BLaER1 (cell line): ENCODE results near the gene NCKAP5.

Experiments used
- H3K27ac ChIP-seq: shearing (Covaris generic); formaldehyde crosslinking; 2 replicates; pipeline ENCODE4 v1.8.1; 2022
- H3K27me3 ChIP-seq: shearing (Covaris generic); formaldehyde crosslinking; 2 replicates; pipeline ENCODE4 v1.8.1; 2022
- H3K36me3 ChIP-seq: shearing (Covaris generic); formaldehyde crosslinking; 2 replicates; pipeline ENCODE4 v1.8.1; 2022
- H3K4me1 ChIP-seq: shearing (Covaris generic); formaldehyde crosslinking; 2 replicates; pipeline ENCODE4 v1.8.1; 2022
- H3K4me2 ChIP-seq: shearing (Covaris generic); formaldehyde crosslinking; 2 replicates; pipeline ENCODE4 v1.8.1; 2022
- H3K4me3 ChIP-seq: shearing (Covaris generic); formaldehyde crosslinking; 2 replicates; pipeline ENCODE4 v1.8.1; 2022
- H3K9ac ChIP-seq: shearing (Covaris generic); formaldehyde crosslinking; 2 replicates; pipeline ENCODE4 v1.8.1; 2022
- H3K9me3 ChIP-seq: shearing (Covaris generic); formaldehyde crosslinking; 2 replicates; pipeline ENCODE4 v1.8.1; 2022
- H4K20me1 ChIP-seq: shearing (Covaris generic); formaldehyde crosslinking; 2 replicates; pipeline ENCODE4 v1.8.1; 2022
- Cebpa-rat ChIP-seq: shearing (Covaris generic); IDR thresholded peaks from 2 replicates; pipeline ENCODE4 v1.8.1; 2022

NCKAP5 gene

DNA sequence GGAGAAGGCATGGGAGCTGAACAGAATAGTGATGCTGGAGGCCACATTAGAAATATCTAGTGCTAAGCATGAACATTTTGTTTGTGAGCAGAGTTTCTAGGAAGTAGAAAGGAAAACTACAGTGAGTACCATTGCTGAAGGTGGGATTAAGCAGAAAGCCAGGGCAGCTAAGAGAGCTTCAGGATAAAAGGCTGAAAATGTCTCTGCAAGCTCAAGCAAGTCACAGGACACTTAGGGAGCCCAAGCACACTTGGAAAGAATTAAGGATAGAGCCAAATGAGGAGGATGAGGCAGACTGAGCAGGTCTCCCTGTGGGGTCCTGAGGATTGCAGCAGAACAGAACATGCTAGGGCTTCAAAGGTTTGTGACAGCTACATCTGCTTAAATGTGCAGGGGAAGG lies 817.7 kb downstream of the NCKAP5 start:
- H4K20me1 ChIP-seq: no peaks in the 10 kb centered on the region
- H3K27ac ChIP-seq: no peak overlapping the region
- TF ChIP-seq Cebpa-rat: no peak
- no peaks in the 10 kb centered on the region for H3K9me3 ChIP-seq
- no peak overlapping the region for H3K4me2 ChIP-seq
- H3K27me3 ChIP-seq: no peaks in the 10 kb centered on the region
- H3K4me1 ChIP-seq: peaks cover 23% of the 10 kb centered on the region
- no peak overlapping the region for H3K4me3 ChIP-seq
- no peak overlapping the region for H3K9ac ChIP-seq
- no peaks in the 10 kb centered on the region for H3K36me3 ChIP-seq

DNA sequence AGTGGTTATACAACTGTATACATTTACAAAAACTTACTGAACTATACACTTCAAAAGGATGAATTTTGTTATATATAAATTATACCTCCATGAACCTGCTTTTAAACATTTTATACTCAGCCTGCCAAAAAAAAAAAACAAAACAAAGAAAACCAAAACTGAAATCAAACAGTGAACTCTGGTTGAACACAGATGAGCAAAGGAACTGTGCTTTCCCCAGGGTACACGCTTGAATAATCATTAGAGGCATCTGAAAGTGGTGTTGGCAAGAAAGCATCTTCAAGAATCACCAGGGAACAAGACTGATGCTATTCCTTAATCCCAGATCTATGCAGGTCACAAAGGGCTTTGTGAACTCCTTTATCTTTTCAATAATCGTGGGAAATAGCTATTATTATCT lies 821.2 kb downstream of the NCKAP5 start:
- TF ChIP-seq Cebpa-rat: no peak
- peaks cover 14% of the 10 kb centered on the region for H3K4me1 ChIP-seq
- no peak overlapping the region for H3K4me3 ChIP-seq
- H3K36me3 ChIP-seq: no peaks in the 10 kb centered on the region
- no peaks in the 10 kb centered on the region for H3K9me3 ChIP-seq
- H3K4me2 ChIP-seq: peak overlapping the region; percentile 21
- H4K20me1 ChIP-seq: no peaks in the 10 kb centered on the region
- H3K27me3 ChIP-seq: no peaks in the 10 kb centered on the region
- H3K27ac ChIP-seq: no peak overlapping the region
- no peak overlapping the region for H3K9ac ChIP-seq

GRCh38 chr2:132741754-132742153 lies 826.5 kb downstream of the NCKAP5 start:
- Histone ChIP-seq H3K27ac (no peak overlapping the region), H4K20me1 (no peaks in the 10 kb centered on the region), H3K9ac (no peak overlapping the region), H3K27me3 (no peaks in the 10 kb centered on the region), H3K4me1 (peaks cover 5% of the 10 kb centered on the region), H3K4me3 (no peak overlapping the region), H3K9me3 (no peaks in the 10 kb centered on the region), H3K36me3 (no peaks in the 10 kb centered on the region), H3K4me2 (no peak overlapping the region)
- TF ChIP-seq Cebpa-rat: no peak

- Histone ChIP-seq H3K4me1 (no peaks in the 10 kb centered on the region), H4K20me1 (no peaks in the 10 kb centered on the region), H3K4me2 (no peak overlapping the region), H3K9ac (no peak overlapping the region), H3K27me3 (no peaks in the 10 kb centered on the region), H3K4me3 (no peak overlapping the region), H3K9me3 (no peaks in the 10 kb centered on the region), H3K27ac (no peak overlapping the region), H3K36me3 (no peaks in the 10 kb centered on the region)
- no peak for TF ChIP-seq Cebpa-rat
These were observed 828.1 kb downstream of the NCKAP5 start for GRCh38 chr2:132740081-132740720.

DNA sequence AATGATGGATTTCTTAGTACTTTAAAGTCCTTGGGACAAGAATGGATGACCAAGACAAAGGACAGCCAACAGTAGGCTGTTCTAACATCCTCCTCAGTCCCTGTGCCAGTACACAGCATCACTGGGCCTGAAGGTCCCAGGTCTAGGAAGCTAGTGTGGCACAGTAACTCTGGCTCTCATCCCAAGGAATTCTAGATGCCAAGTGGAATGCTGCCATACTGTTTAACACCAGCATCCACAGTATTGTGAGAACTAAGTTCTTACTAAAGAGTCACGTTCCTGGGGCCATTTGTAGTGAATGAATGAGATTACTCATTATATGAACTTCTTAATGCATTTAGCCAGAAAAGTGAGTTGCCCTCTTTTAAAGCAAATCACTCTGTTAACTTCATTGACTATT lies 830.0 kb downstream of the NCKAP5 start:
- H3K4me1 ChIP-seq: no peaks in the 10 kb centered on the region
- no peak overlapping the region for H3K4me3 ChIP-seq
- H3K27me3 ChIP-seq: no peaks in the 10 kb centered on the region
- no peaks in the 10 kb centered on the region for H4K20me1 ChIP-seq
- H3K36me3 ChIP-seq: no peaks in the 10 kb centered on the region
- H3K9ac ChIP-seq: no peak overlapping the region
- no peak overlapping the region for H3K27ac ChIP-seq
- H3K9me3 ChIP-seq: no peaks in the 10 kb centered on the region
- TF ChIP-seq Cebpa-rat: no peak
- no peak overlapping the region for H3K4me2 ChIP-seq

GRCh38 chr2:132736059-132736458 lies 832.2 kb downstream of the NCKAP5 start:
- H3K27me3 ChIP-seq: no peaks in the 10 kb centered on the region
- H3K36me3 ChIP-seq: no peaks in the 10 kb centered on the region
- H3K9me3 ChIP-seq: no peaks in the 10 kb centered on the region
- H3K4me2 ChIP-seq: no peak overlapping the region
- H3K4me1 ChIP-seq: no peaks in the 10 kb centered on the region
- no peak for TF ChIP-seq Cebpa-rat
- no peak overlapping the region for H3K9ac ChIP-seq
- no peak overlapping the region for H3K27ac ChIP-seq
- no peaks in the 10 kb centered on the region for H4K20me1 ChIP-seq
- no peak overlapping the region for H3K4me3 ChIP-seq

DNA sequence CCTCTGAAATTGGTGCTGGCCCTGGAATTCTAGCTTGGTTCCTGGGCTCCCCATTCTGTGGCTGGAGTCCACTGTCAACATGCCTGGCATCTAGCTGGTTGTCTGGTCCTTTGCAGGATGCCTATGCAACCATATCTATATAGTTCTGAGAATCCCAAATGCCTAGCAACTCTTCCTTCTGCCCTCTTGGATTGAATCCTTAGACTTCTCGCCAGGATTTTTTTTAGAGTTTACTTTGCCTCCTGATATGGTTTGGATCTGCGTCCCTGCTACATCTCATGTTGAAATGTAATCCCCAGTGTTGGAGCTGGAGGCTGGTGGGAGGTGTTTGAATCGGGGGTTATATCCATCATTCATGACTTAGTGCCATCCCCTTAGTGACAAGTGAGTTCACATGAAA lies 833.3 kb downstream of the NCKAP5 start:
- H3K4me2 ChIP-seq: no peak overlapping the region
- H3K9ac ChIP-seq: no peak overlapping the region
- H3K36me3 ChIP-seq: no peaks in the 10 kb centered on the region
- no peak overlapping the region for H3K4me3 ChIP-seq
- H3K4me1 ChIP-seq: no peaks in the 10 kb centered on the region
- TF ChIP-seq Cebpa-rat: no peak
- no peak overlapping the region for H3K27ac ChIP-seq
- no peaks in the 10 kb centered on the region for H3K27me3 ChIP-seq
- no peaks in the 10 kb centered on the region for H4K20me1 ChIP-seq
- no peaks in the 10 kb centered on the region for H3K9me3 ChIP-seq

- no peaks in the 10 kb centered on the region for H3K9me3 ChIP-seq
- no peak overlapping the region for H3K27ac ChIP-seq
- no peak overlapping the region for H3K9ac ChIP-seq
- TF ChIP-seq Cebpa-rat: 0 out of 2 replicates have a peak, but pooled peaks have one; percentile 17
- no peaks in the 10 kb centered on the region for H3K36me3 ChIP-seq
- no peak overlapping the region for H3K4me2 ChIP-seq
- H3K4me1 ChIP-seq: no peaks in the 10 kb centered on the region
- H4K20me1 ChIP-seq: no peaks in the 10 kb centered on the region
- H3K4me3 ChIP-seq: no peak overlapping the region
- no peaks in the 10 kb centered on the region for H3K27me3 ChIP-seq
These were observed 835.2 kb downstream of the NCKAP5 start for GRCh38 chr2:132733094-132733493.

DNA sequence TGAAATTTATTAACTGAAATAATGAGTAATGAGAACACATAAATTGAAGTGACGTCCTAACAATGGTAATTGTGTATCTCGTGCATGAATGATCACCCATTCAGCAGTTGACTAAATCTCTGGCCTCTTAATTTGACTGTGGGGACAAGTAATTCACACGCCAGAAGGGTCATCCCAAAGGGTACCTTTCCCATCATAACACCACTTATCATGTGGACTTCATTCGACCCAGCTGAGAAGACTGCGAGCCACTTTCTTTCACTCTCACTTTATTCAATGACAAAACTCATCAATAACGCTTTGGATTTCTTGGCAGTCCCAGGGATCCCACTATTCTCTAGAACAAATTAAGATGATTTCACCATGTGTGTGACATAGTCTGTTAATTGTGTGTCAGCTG lies 835.6 kb downstream of the NCKAP5 start:
- Histone ChIP-seq H3K36me3 (no peaks in the 10 kb centered on the region), H3K4me3 (no peak overlapping the region), H4K20me1 (no peaks in the 10 kb centered on the region), H3K9ac (no peak overlapping the region), H3K4me1 (no peaks in the 10 kb centered on the region), H3K9me3 (no peaks in the 10 kb centered on the region), H3K27ac (no peak overlapping the region), H3K4me2 (no peak overlapping the region), H3K27me3 (no peaks in the 10 kb centered on the region)
- TF ChIP-seq Cebpa-rat: no peak

GRCh38 chr2:132731441-132731840 lies 836.8 kb downstream of the NCKAP5 start:
- TF ChIP-seq Cebpa-rat: no peak
- Histone ChIP-seq H3K36me3 (no peaks in the 10 kb centered on the region), H3K27ac (no peak overlapping the region), H3K9ac (no peak overlapping the region), H3K4me1 (no peaks in the 10 kb centered on the region), H3K9me3 (no peaks in the 10 kb centered on the region), H3K27me3 (no peaks in the 10 kb centered on the region), H3K4me3 (no peak overlapping the region), H4K20me1 (no peaks in the 10 kb centered on the region), H3K4me2 (no peak overlapping the region)

DNA sequence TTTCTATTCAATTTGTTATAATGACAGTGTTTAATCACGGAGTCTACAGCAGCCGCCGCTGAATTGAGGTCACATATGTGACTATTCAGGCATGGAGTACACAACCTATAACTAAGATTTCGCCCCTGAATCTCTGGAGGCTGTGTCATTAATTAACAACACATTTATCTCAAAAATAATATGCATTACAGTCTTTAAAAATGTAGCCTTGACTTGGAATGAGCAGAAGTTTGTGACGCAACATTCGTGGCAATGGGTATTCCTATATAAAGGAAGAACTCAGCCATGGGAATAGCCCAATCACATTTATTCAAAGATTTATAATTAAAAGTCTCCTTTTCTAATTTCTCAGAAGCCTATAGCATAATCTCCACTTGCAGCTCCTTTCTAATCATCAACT lies 837.7 kb downstream of the NCKAP5 start:
- no peaks in the 10 kb centered on the region for H3K4me1 ChIP-seq
- H3K27ac ChIP-seq: no peak overlapping the region
- no peaks in the 10 kb centered on the region for H3K36me3 ChIP-seq
- no peak overlapping the region for H3K9ac ChIP-seq
- no peaks in the 10 kb centered on the region for H3K9me3 ChIP-seq
- no peak overlapping the region for H3K4me3 ChIP-seq
- TF ChIP-seq Cebpa-rat: no peak
- H4K20me1 ChIP-seq: no peaks in the 10 kb centered on the region
- H3K27me3 ChIP-seq: no peaks in the 10 kb centered on the region
- H3K4me2 ChIP-seq: no peak overlapping the region
